HG03342 (cell line): ENCODE measurements around the gene PXK.
"Not testable (repeated sequence)": the region's sequence is repeated elsewhere in the genome, so short reads cannot be mapped to it uniquely, and the experiment has no call there.

Source experiments
- ATAC-seq: cut with Tn5 transposase; IDR thresholded peaks from one replicate; pipeline ENCODE4 v1.9.1; 2021; ENCODE audit warnings: mild to moderate bottlenecking, moderate library complexity; ENCODE audit not compliant: unreplicated experiment

PXK gene

GRCh38 chr3:58332575-58333188, at the start of gene PXK:
Gene PXK (plus strand): TSS chr3:58332892. CDS start chr3:58332989, 97 bp downstream.
- peak; percentile 91 for ATAC-seq

GRCh38 chr3:58285334-58285733, 47.4 kb upstream of the PXK start:
- ATAC-seq: no peak

- no peak for ATAC-seq
These were observed 45.3 kb upstream of the PXK start for GRCh38 chr3:58287354-58287753.

- no peak for ATAC-seq
These were observed 44.5 kb upstream of the PXK start for GRCh38 chr3:58288011-58288728.

GRCh38 chr3:58288964-58289613, 43.6 kb upstream of the PXK start:
- ATAC-seq: not testable (repeated sequence)

- not testable (repeated sequence) for ATAC-seq
These were observed 42.2 kb upstream of the PXK start for GRCh38 chr3:58290446-58290845.

GRCh38 chr3:58291671-58292338, 40.9 kb upstream of the PXK start:
- ATAC-seq: no peak

- ATAC-seq: no peak
These were observed 39.8 kb upstream of the PXK start for GRCh38 chr3:58292866-58293265.

- ATAC-seq: no peak
These were observed 39.2 kb upstream of the PXK start for GRCh38 chr3:58293516-58293915.

GRCh38 chr3:58296269-58296668, 36.4 kb upstream of the PXK start:
- ATAC-seq: no peak

- ATAC-seq: no peak
These were observed 35.8 kb upstream of the PXK start for GRCh38 chr3:58296843-58297242.

- ATAC-seq: no peak
These were observed 34.5 kb upstream of the PXK start for GRCh38 chr3:58298190-58298589.

- ATAC-seq: no peak
These were observed 33.6 kb upstream of the PXK start for GRCh38 chr3:58299075-58299474.

- no peak for ATAC-seq
These were observed 32.7 kb upstream of the PXK start for GRCh38 chr3:58299839-58300516.

GRCh38 chr3:58305882-58306711, 26.6 kb upstream of the PXK start, which contains the start of the genes HTD2 and RPP14:
Gene HTD2 (plus strand): TSS chr3:58306520. CDS start chr3:58317614, 11,094 bp downstream.
Gene RPP14 (plus strand): TSS chr3:58306245. CDS start chr3:58310330, 4,085 bp downstream.
- ATAC-seq: peak; percentile 86

GRCh38 chr3:58307639-58308215, 25.0 kb upstream of the PXK start:
- no peak for ATAC-seq

- ATAC-seq: no peak
These were observed 24.0 kb upstream of the PXK start for GRCh38 chr3:58308728-58309127.

GRCh38 chr3:58317811-58318210, 14.9 kb upstream of the PXK start:
- ATAC-seq: no peak

GRCh38 chr3:58321791-58322190, 10.9 kb upstream of the PXK start:
- ATAC-seq: no peak

GRCh38 chr3:58322793-58323192, 9.9 kb upstream of the PXK start:
- ATAC-seq: no peak
